ENCODE results near the gene EFS.

Gene EFS

GRCh38 chr14:23306412-23307145 is 58.4 kb downstream of the EFS start, which contains the start of gene BCL2L2 (continued):
- TF ChIP-seq PATZ1 (tag by site-specific recombination; IDR thresholded peaks at IDR 0.05) (peak; percentile 100), ZNF629 (tag by site-specific recombination; IDR thresholded peaks at IDR 0.05) (peak; percentile 85), ZNF521 (tag by site-specific recombination; IDR thresholded peaks at IDR 0.05) (no peak), ZNF112 (tag by site-specific recombination; IDR thresholded peaks at IDR 0.05) (no peak), ZNF785 (tag by site-specific recombination; IDR thresholded peaks at IDR 0.05) (no peak), AEBP2 (tag by site-specific recombination; IDR thresholded peaks at IDR 0.05; ENCODE audit: borderline replicate concordance) (no peak), EGR2 (tag by site-specific recombination; IDR thresholded peaks at IDR 0.05; ENCODE audit: low read depth) (0 out of 2 replicates have a peak, but pooled peaks have one; percentile 28), TSHZ1 (tag by site-specific recombination; IDR thresholded peaks at IDR 0.05; ENCODE audit: borderline replicate concordance) (peak; percentile 51; the same call in 1 of the 2 replicates), INSM2 (tag by site-specific recombination; IDR thresholded peaks at IDR 0.05) (no peak), ATF2 (tag by site-specific recombination; IDR thresholded peaks at IDR 0.05; ENCODE audit: low read depth) (no peak), ZIC2 (tag by site-specific recombination; IDR thresholded peaks at IDR 0.05) (peak; percentile 55), ZNF37A (tag by site-specific recombination; IDR thresholded peaks at IDR 0.05) (no peak), ZNF223 (tag by site-specific recombination; IDR thresholded peaks at IDR 0.05) (no peak), BCL6B (tag by site-specific recombination; IDR thresholded peaks at IDR 0.05) (no peak), ZNF639 (tag by site-specific recombination; IDR thresholded peaks at IDR 0.05) (peak; percentile 75; the same call in 1 of the 2 replicates), ZNF830 (tag by site-specific recombination; IDR thresholded peaks at IDR 0.05; ENCODE audit: low read depth) (no peak), ZNF423 (tag by site-specific recombination; IDR thresholded peaks at IDR 0.05) (no peak), ZNF2 (tag by site-specific recombination; IDR thresholded peaks at IDR 0.05) (peak; percentile 52; the same call in 1 of the 2 replicates), REST (tag by site-specific recombination; IDR thresholded peaks at IDR 0.05) (no peak), ZNF792 (tag by site-specific recombination; IDR thresholded peaks at IDR 0.05) (no peak), ZNF155 (tag by site-specific recombination; IDR thresholded peaks at IDR 0.05) (no peak)
